ENCODE data around the gene RUNX2. TPM values are rescaled to one million over a fixed set of nuclear protein-coding genes. Genes with fewer than 3 reads are reported as not detected.

RUNX2 gene
- total and polyA plus RNA-seq, 9 donors: 0.34 to 2.0 (median 0.67) TPM

GRCh38 chr6:45376310-45377042, 48.3 kb downstream of the RUNX2 start:
- peak overlapping the region; percentile 98 for H3K27ac ChIP-seq (ENCODE audit: low read length)
- peak overlapping the region; percentile 87 for H3K4me3 ChIP-seq (ENCODE audit: low read length)
- H3K4me1 ChIP-seq (ENCODE audit: control insufficient read depth, insufficient read depth, low read length): peaks cover 3% of the 10 kb centered on the region
- 26% methylated on average over 5 of the region's 11 CpGs for WGBS (ENCODE audit: insufficient coverage)
- peak; percentile 48 for DNase-seq
- H3K27me3 ChIP-seq (ENCODE audit: control insufficient read depth, insufficient read depth, low read length): no peaks in the 10 kb centered on the region
- H3K36me3 ChIP-seq (ENCODE audit: control insufficient read depth, insufficient read depth, low read length): no peaks in the 10 kb centered on the region
- H3K9me3 ChIP-seq (replicated peaks; ENCODE audit: control insufficient read depth, low read depth, low read length): no peaks in the 10 kb centered on the region

- Histone ChIP-seq H3K9me3 (replicated peaks; ENCODE audit: control insufficient read depth, low read depth, low read length) (no peaks in the 10 kb centered on the region), H3K4me1 (ENCODE audit: control insufficient read depth, insufficient read depth, low read length) (peaks cover 3% of the 10 kb centered on the region), H3K4me3 (ENCODE audit: low read length) (peak overlapping the region; percentile 87), H3K27ac (ENCODE audit: low read length) (peak overlapping the region; percentile 98), H3K36me3 (ENCODE audit: control insufficient read depth, insufficient read depth, low read length) (no peaks in the 10 kb centered on the region), H3K27me3 (ENCODE audit: control insufficient read depth, insufficient read depth, low read length) (no peaks in the 10 kb centered on the region)
- DNase-seq: no peak
- WGBS (ENCODE audit: insufficient coverage): under 1% methylated on average over 21 of the region's 21 CpGs
These were observed 49.0 kb downstream of the RUNX2 start for GRCh38 chr6:45377043-45377553.

GRCh38 chr6:45377554-45378333, 49.6 kb downstream of the RUNX2 start, which contains the start of gene SUPT3H:
TSS of gene SUPT3H (minus strand) at chr6:45377934.
- WGBS (ENCODE audit: insufficient coverage): under 1% methylated on average over 73 of the region's 75 CpGs
- no peaks in the 10 kb centered on the region for H3K36me3 ChIP-seq (ENCODE audit: control insufficient read depth, insufficient read depth, low read length)
- peak; percentile 98 for DNase-seq
- H3K27me3 ChIP-seq (ENCODE audit: control insufficient read depth, insufficient read depth, low read length): no peaks in the 10 kb centered on the region
- H3K4me1 ChIP-seq (ENCODE audit: control insufficient read depth, insufficient read depth, low read length): peaks cover 3% of the 10 kb centered on the region
- H3K9me3 ChIP-seq (replicated peaks; ENCODE audit: control insufficient read depth, low read depth, low read length): no peaks in the 10 kb centered on the region
- peak within 1 kb of the TSS; percentile 98 for H3K27ac ChIP-seq (ENCODE audit: low read length)
- H3K4me3 ChIP-seq (ENCODE audit: low read length): peak within 1 kb of the TSS; percentile 87

- peaks cover 3% of the 10 kb centered on the region for H3K4me1 ChIP-seq (ENCODE audit: control insufficient read depth, insufficient read depth, low read length)
- DNase-seq: no peak
- no peaks in the 10 kb centered on the region for H3K36me3 ChIP-seq (ENCODE audit: control insufficient read depth, insufficient read depth, low read length)
- no peaks in the 10 kb centered on the region for H3K27me3 ChIP-seq (ENCODE audit: control insufficient read depth, insufficient read depth, low read length)
- H3K27ac ChIP-seq (ENCODE audit: low read length): peak overlapping the region; percentile 98
- peak overlapping the region; percentile 87 for H3K4me3 ChIP-seq (ENCODE audit: low read length)
- 0% methylated on average over 16 of the region's 21 CpGs for WGBS (ENCODE audit: insufficient coverage)
- H3K9me3 ChIP-seq (replicated peaks; ENCODE audit: control insufficient read depth, low read depth, low read length): no peaks in the 10 kb centered on the region
These were observed 50.3 kb downstream of the RUNX2 start for GRCh38 chr6:45378334-45378926.

- 77% methylated on average over 2 of the region's 2 CpGs for WGBS (ENCODE audit: insufficient coverage)
- Histone ChIP-seq H3K9me3 (replicated peaks; ENCODE audit: control insufficient read depth, low read depth, low read length) (no peaks in the 10 kb centered on the region), H3K27ac (ENCODE audit: low read length) (no peak overlapping the region), H3K36me3 (ENCODE audit: control insufficient read depth, insufficient read depth, low read length) (no peaks in the 10 kb centered on the region), H3K27me3 (ENCODE audit: control insufficient read depth, insufficient read depth, low read length) (no peaks in the 10 kb centered on the region), H3K4me3 (ENCODE audit: low read length) (no peak overlapping the region), H3K4me1 (ENCODE audit: control insufficient read depth, insufficient read depth, low read length) (no peaks in the 10 kb centered on the region)
- no peak for DNase-seq
These were observed 54.3 kb downstream of the RUNX2 start for GRCh38 chr6:45382391-45382790.

- H3K27me3 ChIP-seq (ENCODE audit: control insufficient read depth, insufficient read depth, low read length): no peaks in the 10 kb centered on the region
- H3K4me1 ChIP-seq (ENCODE audit: control insufficient read depth, insufficient read depth, low read length): no peaks in the 10 kb centered on the region
- no peak overlapping the region for H3K27ac ChIP-seq (ENCODE audit: low read length)
- H3K36me3 ChIP-seq (ENCODE audit: control insufficient read depth, insufficient read depth, low read length): no peaks in the 10 kb centered on the region
- H3K9me3 ChIP-seq (replicated peaks; ENCODE audit: control insufficient read depth, low read depth, low read length): no peaks in the 10 kb centered on the region
- DNase-seq: no peak
- no peak overlapping the region for H3K4me3 ChIP-seq (ENCODE audit: low read length)
- WGBS (ENCODE audit: insufficient coverage): 82% methylated on average over 3 of the region's 3 CpGs
These were observed 58.4 kb downstream of the RUNX2 start for GRCh38 chr6:45386501-45386900.

GRCh38 chr6:45387236-45387635, 59.1 kb downstream of the RUNX2 start:
- 100% methylated on average over 3 of the region's 5 CpGs for WGBS (ENCODE audit: insufficient coverage)
- H3K9me3 ChIP-seq (replicated peaks; ENCODE audit: control insufficient read depth, low read depth, low read length): no peaks in the 10 kb centered on the region
- H3K27ac ChIP-seq (ENCODE audit: low read length): no peak overlapping the region
- H3K36me3 ChIP-seq (ENCODE audit: control insufficient read depth, insufficient read depth, low read length): no peaks in the 10 kb centered on the region
- no peaks in the 10 kb centered on the region for H3K4me1 ChIP-seq (ENCODE audit: control insufficient read depth, insufficient read depth, low read length)
- no peak for DNase-seq
- H3K27me3 ChIP-seq (ENCODE audit: control insufficient read depth, insufficient read depth, low read length): no peaks in the 10 kb centered on the region
- no peak overlapping the region for H3K4me3 ChIP-seq (ENCODE audit: low read length)

- 39% methylated on average over 2 of the region's 3 CpGs for WGBS (ENCODE audit: insufficient coverage)
- no peak for DNase-seq
- Histone ChIP-seq H3K4me3 (ENCODE audit: low read length) (no peak overlapping the region), H3K27ac (ENCODE audit: low read length) (no peak overlapping the region), H3K4me1 (ENCODE audit: control insufficient read depth, insufficient read depth, low read length) (no peaks in the 10 kb centered on the region), H3K27me3 (ENCODE audit: control insufficient read depth, insufficient read depth, low read length) (no peaks in the 10 kb centered on the region), H3K9me3 (replicated peaks; ENCODE audit: control insufficient read depth, low read depth, low read length) (no peaks in the 10 kb centered on the region), H3K36me3 (ENCODE audit: control insufficient read depth, insufficient read depth, low read length) (no peaks in the 10 kb centered on the region)
These were observed 60.2 kb downstream of the RUNX2 start for GRCh38 chr6:45388328-45388727.

- no peak for DNase-seq
- WGBS (ENCODE audit: insufficient coverage): no CpG with 5 or more reads among the region's 4 CpGs
- no peak overlapping the region for H3K4me3 ChIP-seq (ENCODE audit: low read length)
- no peaks in the 10 kb centered on the region for H3K27me3 ChIP-seq (ENCODE audit: control insufficient read depth, insufficient read depth, low read length)
- H3K9me3 ChIP-seq (replicated peaks; ENCODE audit: control insufficient read depth, low read depth, low read length): no peaks in the 10 kb centered on the region
- H3K36me3 ChIP-seq (ENCODE audit: control insufficient read depth, insufficient read depth, low read length): no peaks in the 10 kb centered on the region
- H3K4me1 ChIP-seq (ENCODE audit: control insufficient read depth, insufficient read depth, low read length): no peaks in the 10 kb centered on the region
- no peak overlapping the region for H3K27ac ChIP-seq (ENCODE audit: low read length)
These were observed 66.5 kb downstream of the RUNX2 start for GRCh38 chr6:45394586-45395095.
